Measurements from ENCODE around the gene HDAC4.

Gene HDAC4

DNA sequence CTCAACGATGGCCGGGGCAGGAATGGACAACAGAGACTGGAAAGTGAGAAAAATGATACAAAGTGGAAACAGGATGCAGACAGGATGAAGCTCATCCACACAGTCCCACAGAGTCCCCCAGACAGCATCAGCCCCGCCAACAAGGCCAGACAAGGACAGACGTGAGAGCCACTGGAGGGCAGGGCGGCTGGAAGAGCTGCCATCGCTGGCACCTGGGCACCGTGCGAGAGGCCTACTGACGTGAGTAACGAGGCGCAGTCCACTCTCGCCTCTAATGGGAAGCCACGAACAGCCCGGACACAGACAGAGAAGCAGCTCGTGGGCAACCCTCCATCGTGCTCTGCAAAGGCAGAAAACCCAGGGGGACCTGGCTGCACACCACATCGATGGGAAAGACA lies 17.1 kb downstream of the HDAC4 start:
- no peak for DNase-seq (ENCODE audit: low spot score)

DNA sequence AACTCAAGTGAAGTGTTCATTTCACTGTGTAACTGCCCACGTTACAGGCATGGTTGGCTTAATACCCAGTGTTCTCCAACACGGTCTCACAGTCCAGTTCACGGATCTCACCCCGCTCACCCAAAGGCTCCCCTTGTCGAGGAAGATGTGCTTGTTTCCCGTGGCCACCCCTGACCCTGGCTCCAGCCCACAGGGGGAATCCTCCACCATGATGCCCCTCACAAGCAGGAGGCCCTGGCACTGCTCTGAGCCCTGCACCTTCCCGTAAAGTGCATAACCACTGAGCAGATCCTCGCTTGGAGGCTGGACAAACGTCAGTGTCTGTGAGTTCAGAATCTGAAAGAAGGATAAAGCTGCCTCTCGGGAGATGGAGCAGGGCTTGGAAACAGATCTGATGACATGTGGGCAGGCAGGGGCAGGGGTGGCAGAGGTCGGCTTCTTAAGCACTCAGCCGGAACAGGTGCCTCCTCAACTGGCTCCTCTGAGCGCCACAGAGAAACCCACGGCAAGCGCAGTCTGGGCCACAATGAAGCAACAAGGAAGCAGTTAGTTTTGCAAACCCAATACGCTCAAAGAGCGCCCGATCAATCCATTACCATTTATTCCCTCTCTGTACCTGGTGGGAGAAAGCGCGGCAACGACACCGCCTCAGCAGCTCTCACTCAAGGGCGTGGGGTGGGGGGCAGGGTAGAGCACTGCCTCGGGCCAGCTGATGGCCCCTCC lies 17.6 kb downstream of the HDAC4 start:
- DNase-seq (ENCODE audit: low spot score), result no peak

DNA sequence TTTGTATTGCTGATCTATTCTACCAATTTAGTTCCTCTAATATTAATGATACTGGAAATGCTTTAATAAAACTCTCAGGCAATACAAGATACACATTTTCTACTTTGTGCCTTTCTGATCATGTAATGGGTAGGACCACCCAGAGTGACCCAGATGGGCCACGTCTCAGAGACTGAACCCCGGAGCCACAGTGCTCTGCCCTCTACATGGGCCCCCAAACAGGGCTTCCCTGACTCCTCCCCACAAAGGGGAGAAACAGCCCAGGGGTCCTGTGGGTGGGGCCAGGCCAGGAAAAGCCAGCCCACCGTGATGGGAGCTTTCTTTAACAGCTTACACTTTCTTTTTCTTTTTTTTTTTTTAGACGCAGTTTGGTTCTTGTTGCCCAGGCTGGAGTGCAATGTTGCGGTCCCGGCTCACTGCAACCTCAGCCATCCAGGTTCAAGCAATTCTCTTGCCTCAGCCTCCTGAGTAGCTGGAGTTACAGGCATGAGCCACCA lies 18.4 kb downstream of the HDAC4 start:
- no peak for DNase-seq (ENCODE audit: low spot score)

DNA sequence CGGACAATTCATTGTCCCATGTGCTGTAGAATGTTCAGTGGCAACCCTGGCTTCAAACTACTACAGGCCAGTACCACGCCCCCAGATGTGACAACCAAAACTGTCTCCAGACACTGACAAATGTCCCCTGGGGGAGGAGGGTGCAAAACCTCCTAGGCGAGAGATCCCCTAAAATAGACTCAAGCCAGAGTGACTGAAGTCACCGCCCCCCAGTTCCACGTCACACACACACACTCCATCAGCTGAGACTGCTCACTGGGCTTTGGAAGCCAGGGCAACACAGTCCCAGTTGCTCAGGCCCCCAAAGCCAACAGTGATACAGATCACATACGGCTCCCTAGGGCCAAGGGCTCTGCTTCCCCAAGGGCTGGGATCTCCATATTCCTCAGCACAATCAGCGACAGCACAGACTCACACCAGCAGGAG lies 19.1 kb downstream of the HDAC4 start:
- no peak for DNase-seq (ENCODE audit: low spot score)

- DNase-seq (ENCODE audit: low spot score), result no peak
Measured at GRCh38 chr2:239380831-239381708, 19.8 kb downstream of the HDAC4 start.

DNA sequence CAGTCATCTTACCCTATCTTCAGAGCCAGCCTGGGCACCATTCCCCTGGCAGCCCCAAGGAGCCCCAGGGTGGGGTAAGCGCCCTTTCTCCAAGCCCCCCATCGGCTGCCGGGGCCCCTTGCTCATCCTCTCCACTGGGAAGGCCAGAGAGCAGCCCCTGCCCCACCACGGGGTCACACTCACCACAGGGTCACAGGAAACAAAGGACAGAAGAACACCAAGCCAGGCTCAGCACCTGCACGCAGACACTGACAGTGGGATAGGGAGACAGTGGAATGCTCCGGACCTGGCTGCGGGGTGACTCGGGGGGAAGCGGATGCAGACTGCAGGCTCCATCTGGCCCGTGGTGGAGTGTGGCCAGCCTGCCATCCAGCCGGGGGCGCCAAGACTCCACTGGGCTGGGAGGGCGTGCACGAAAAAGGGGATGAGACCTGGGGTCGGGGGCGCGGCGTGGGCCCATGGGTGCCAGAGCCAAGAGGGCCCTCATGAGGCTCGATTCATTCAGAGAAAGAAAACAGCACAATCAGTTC lies 21.1 kb downstream of the HDAC4 start:
- no peak for DNase-seq (ENCODE audit: low spot score)

GRCh38 chr2:239378918-239379640 lies 21.7 kb downstream of the HDAC4 start:
- DNase-seq (ENCODE audit: low spot score), result no peak

- no peak for DNase-seq (ENCODE audit: low spot score)
Measured at GRCh38 chr2:239378021-239378917, 22.6 kb downstream of the HDAC4 start.

GRCh38 chr2:239377591-239377990 lies 23.2 kb downstream of the HDAC4 start:
- DNase-seq (ENCODE audit: low spot score), result no peak

DNA sequence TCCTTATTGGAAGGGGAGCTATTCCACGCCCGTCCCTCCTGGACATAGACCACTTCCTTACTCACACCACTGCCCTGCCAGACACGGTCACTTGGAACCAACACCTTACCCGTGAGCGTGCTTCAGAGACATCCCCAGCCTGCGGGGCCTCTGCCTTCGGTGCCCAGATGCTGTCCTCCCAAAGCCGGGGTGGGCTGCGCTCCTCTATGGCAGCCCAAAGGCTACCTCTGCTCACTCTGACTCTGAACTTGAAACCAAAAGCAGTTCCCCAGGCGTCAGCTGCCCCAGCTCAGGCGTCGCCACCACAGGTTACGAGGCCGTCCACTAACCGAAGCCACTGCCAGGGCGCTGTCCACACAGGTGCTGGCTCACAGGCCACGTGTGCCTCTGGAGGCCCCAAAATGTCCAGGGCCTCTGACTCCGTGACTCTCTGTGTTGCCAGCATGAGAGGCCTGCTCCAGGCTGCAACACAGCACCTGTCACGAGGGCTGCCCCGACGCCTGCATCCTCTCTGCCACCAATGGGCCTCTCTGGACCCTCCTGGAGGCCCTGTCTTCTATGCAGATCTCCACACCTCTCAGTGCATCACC lies 23.8 kb downstream of the HDAC4 start:
- DNase-seq (ENCODE audit: low spot score), result no peak

DNA sequence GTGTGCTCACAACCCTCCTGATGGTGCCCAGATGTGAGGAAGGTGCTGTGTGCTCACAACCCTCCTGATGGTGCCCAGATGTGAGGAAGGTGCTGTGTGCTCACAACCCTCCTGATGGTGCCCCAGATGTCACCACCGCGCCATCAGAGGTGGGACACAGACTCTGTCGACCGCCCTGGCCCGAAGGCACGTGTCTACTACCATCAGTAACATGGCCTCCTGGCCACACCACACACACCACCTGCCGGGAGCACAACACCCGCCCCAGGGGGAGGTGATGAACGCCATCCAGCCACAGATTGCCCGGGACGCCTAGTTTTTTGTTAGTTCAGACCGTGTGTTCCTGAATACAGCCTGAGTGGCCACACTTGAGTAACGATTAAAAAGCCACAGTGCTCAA lies 24.5 kb downstream of the HDAC4 start:
- DNase-seq (ENCODE audit: low spot score), result no peak

DNA sequence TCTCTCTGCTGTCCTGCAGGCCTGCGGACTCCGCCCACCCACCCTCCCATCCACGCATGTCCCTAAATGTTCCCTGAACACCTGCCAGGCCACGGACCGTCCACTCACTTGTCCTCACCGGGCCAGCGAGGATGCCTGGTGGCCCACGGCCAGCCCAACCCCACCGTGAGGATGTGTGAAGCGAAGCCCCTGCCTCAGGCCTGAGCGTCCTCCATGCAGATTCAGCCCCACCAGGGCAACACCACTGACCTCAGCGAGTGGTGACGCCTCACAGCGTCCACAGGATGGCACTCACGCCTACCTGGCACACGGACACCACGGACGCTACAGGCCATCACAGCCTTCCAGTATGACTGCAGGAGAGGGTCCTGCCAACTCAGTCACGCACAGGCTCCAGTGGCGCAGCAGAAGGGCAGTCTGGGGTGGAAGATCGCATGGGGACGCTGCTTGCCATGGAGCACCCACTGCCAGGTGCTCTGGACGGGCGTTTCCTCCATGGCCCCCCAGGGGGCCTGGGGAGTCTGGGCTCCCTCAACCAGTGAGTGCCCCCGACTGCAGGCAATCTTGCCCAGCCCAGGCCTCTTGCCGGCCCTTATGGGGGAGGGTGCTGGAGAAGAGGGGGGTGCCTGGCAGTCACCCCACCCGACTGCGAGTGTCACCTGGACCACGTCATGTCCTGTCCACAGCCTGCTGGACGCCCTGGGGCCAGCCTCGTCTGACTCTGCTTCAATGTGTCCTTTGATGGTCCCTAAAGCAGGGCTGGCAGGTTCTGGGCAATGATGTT lies 25.4 kb downstream of the HDAC4 start:
- DNase-seq (ENCODE audit: low spot score), result no peak

DNA sequence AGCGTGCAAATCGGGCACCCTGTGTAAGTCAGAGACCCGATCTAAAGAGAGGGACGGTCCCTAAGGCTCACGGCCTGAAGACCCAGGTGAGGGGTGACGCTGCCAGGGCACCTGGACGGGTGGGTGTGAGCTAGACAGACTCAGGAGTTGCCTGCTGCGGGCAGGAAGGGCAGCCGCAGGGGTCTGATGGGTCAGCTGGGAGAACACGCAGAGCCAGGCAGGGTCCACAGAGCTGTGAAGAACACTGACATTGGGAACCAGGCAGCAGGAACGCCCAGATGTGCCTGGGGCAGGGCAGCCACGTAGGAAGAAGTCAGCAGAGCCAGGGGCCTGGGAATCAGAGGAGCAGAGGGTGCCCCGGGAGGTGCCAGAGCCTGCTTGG lies 25.9 kb downstream of the HDAC4 start:
- DNase-seq (ENCODE audit: low spot score), result no peak

GRCh38 chr2:239372835-239373234 lies 28.0 kb downstream of the HDAC4 start:
- DNase-seq (ENCODE audit: low spot score), result no peak

DNA sequence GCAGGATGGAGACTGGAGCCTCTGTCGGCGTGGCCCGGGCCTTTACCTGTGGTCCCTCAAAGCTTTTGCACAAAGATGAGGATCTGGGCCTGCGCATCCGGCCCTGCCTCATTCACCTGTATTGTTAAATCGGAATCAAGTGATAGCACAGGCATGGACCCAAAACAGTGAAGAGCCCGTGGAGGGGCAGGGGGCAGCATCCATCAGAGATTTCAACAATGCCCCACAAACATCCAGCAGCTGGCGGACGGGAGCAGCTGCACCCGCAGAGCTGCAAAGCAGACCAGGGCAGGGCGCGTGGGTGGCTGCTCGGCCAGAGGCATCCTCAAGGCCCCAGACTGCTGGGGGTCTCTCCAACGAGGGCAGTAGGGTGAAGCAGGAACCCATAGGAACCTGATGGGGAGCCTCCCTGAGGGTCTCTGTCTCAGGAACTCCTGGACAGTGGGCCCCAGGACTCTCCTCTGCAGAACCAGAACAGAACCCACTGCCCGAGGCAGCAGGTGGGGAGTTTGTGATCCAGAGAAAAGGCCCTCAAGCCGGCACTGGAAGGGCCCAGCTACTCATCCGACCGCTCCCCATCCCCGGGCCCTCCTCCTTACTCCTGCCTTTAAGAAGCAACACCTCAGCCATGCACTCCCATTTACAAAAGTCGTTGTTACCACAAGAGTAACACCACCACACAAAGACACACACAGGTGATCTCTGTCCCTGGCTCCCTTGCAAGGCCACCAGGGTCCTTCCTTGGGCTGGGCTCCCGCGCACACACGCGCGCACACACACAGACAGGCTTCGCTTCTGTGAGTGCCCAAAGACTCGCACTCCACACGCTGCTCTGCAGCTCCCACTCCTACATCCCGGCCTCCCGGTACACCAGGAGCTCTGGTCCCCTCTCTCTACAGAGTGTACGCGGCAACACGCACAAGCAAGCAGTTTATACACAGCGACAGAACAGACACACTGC lies 28.8 kb downstream of the HDAC4 start:
- no peak for DNase-seq (ENCODE audit: low spot score)

DNA sequence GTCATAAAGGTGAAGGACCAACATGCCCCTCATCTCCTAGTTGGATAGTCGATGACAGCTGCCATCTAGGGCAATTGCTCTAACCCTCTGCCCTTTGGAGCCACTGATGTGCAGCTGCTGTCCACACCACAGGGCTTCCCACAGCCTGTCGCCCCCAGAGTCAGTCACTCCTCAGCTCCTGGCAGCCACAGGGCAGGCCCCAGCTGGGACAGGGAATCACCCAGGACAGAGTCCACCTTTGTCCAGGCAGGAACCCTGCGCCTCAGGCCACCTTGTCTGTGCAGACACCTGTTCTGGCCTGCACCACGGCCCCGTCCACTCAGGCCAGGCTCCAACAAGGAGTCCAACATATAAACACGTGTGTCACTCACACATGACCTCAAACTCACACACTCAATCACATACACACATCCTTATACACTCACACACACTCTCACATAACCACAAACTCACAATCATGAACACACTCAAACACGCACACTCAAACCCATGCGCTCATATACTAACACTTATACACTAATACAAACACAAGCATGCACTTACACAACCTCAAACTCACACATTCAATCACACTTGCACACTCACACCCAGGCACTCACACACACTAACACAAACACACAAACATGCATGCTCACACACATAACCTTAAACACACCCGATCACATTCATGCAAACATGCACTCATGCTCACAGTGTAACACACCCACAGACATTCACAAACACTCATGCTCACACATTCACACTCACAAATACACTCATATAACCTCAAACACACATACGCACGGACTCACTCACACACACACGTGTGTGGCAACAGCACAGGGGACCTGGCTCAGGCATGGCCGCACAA lies 29.7 kb downstream of the HDAC4 start:
- no peak for DNase-seq (ENCODE audit: low spot score)

DNA sequence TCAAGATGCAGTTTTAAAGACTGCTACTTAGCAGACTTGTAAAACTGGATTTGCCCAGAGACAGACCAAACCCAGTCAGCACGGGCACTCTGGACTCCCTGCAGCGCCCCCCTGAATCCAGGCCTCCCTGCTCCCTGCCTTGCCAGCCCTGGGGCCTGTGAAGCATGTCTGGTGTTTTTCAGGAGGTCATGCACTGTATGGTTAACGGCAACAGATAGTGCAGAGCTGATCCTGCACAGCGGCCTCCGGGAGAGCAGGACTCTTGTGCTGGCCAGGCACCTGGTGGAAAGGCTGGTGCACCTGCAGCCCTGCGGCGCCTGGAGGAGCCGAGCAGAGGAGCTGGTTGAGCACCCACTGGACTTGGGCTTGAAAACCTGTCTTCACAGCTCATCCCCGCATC lies 30.4 kb downstream of the HDAC4 start:
- no peak for DNase-seq (ENCODE audit: low spot score)

DNA sequence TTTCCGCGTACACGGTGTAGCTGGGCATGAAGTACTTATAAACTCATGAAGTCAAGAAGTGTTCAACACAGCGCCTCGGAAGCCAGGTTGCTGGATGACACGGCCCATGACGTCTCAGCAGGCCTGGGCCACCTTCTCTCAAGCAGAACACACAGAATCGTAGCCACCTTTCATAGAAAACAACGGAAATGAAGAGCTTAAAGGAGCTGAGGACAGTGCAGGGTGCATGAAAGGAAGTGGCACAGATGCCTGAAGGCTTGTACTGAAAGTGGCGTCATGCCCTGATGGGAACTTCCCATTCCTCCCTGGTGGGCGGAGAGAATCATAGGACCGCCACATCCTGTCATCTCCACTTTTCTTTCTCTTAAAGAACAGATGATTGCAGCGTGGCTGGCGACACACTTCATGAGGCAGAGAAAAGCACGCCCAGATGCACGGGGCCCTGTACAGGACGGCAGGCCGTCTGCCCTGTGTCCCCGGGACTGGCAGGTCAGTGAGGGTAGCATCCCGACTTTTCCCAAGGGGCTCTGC lies 31.1 kb downstream of the HDAC4 start:
- DNase-seq (ENCODE audit: low spot score), result peak; percentile 92
